Lower leg skin (tissue), 3 donors: ENCODE results near the gene HYAL1.

Experiments used
- POLR2A ChIP-seq, 2 donors: fragments of 450-650 bp; IDR thresholded peaks; one replicate each; pipeline ENCODE4 v1.6.1; 2016 to 2017; ENCODE audit warnings: antibody characterized with exemption in 2 of 2, mild to moderate bottlenecking in 1 of 2, moderate library complexity in 1 of 2
- TF ChIP-seq, protein P1 (sequence below), 3 donors: fragments of 450-650 bp; IDR thresholded peaks; one replicate each; pipeline ENCODE4 v1.5.1; 2016; ENCODE audit warnings: antibody characterized with exemption in 3 of 3, mild to moderate bottlenecking in 3 of 3, moderate library complexity in 2 of 3

DNA sequence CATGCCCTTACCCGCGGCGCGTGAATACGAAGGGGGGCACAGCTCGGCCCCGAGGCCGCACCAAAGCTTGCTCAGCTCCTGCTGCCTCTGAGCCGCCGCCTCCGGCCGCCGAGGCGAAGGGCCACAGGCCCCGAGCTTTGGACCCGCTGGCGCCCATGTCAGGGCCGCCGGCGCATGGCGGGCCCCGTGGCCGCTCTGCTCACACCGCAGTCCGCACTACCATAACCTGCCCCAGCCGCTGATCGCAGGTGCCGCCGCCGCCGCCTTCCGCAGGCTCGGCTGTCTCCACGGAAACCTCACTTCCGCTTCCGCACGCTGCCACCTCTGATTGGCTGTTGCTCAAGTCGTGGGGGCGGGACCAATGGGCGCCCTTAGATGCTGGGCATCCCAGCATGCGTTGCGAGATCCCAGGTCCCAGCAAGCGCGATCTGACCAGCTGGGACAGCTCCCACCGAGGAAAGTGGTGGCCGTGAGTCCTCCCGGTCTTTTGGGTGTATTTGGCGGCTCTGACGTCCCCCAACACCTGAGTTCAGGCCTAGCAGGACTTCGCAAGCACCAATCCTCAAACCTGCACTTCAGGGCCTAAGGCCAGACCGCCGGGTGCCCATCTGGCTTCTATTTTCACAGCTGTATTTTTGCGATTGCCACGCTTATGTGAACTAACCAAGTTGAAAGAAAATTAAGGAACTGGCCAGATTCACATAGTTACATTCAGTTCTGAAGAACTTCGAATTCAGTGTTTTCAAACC is 24.7 kb upstream of the HYAL1 start, which contains the start of gene TUSC2:
- TF ChIP-seq, protein P1, sequence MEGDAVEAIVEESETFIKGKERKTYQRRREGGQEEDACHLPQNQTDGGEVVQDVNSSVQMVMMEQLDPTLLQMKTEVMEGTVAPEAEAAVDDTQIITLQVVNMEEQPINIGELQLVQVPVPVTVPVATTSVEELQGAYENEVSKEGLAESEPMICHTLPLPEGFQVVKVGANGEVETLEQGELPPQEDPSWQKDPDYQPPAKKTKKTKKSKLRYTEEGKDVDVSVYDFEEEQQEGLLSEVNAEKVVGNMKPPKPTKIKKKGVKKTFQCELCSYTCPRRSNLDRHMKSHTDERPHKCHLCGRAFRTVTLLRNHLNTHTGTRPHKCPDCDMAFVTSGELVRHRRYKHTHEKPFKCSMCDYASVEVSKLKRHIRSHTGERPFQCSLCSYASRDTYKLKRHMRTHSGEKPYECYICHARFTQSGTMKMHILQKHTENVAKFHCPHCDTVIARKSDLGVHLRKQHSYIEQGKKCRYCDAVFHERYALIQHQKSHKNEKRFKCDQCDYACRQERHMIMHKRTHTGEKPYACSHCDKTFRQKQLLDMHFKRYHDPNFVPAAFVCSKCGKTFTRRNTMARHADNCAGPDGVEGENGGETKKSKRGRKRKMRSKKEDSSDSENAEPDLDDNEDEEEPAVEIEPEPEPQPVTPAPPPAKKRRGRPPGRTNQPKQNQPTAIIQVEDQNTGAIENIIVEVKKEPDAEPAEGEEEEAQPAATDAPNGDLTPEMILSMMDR (IDR thresholded peaks at IDR 0.05): no peak
- no peak for TF ChIP-seq POLR2A (IDR thresholded peaks at IDR 0.05)
